CD14-positive monocyte (primary cell): Measurements from ENCODE around the gene BRIP1. TPM values are rescaled to one million over a fixed set of nuclear protein-coding genes. Genes with fewer than 3 reads are reported as not detected.

Experiments
- DNase-seq, 3 donors: peaks; one replicate each; pipeline ENCODE4 v3.0.0-alpha.2; 2011 to 2022
- H2AFZ ChIP-seq: 2 replicates; pipeline ENCODE4 v1.6.0; 2012; ENCODE audit warnings: mild to moderate bottlenecking, low read depth, low read length, inconsistent platforms; ENCODE audit not compliant: insufficient read depth, poor library complexity, severe bottlenecking
- H3K27ac ChIP-seq, 2 donors: 1 replicate in 1 of 2; 2 replicates in 1 of 2; pipeline ENCODE4 v1.5.1; 2012 to 2013; ENCODE audit warnings: low read length in 2 of 2, control low read depth in 1 of 2, inconsistent platforms in 1 of 2, low read depth in 1 of 2, mild to moderate bottlenecking in 1 of 2
- H3K27me3 ChIP-seq, 2 donors: one replicate each; pipeline versions ENCODE4 v1.6.0 to v1.6.1; 2011 to 2013; ENCODE audit warnings: low read length in 2 of 2; ENCODE audit not compliant: control insufficient read depth in 2 of 2, insufficient read depth in 2 of 2
- H3K36me3 ChIP-seq, 2 donors: replicated peaks in 1 of 2; 1 replicate in 1 of 2; 2 replicates in 1 of 2; pipeline versions ENCODE4 v1.5.1 to v1.6.1; 2012 to 2013; ENCODE audit warnings: low read length in 2 of 2, control low read depth in 1 of 2, inconsistent platforms in 1 of 2, mild to moderate bottlenecking in 1 of 2; ENCODE audit not compliant: insufficient read depth in 2 of 2, control insufficient read depth in 1 of 2
- H3K4me1 ChIP-seq, 2 donors: 1 replicate in 1 of 2; 2 replicates in 1 of 2; pipeline versions ENCODE4 v1.5.1 to v1.6.1; 2012 to 2013; ENCODE audit warnings: low read length in 2 of 2, control low read depth in 1 of 2, inconsistent platforms in 1 of 2, mild to moderate bottlenecking in 1 of 2, moderate library complexity in 1 of 2; ENCODE audit not compliant: insufficient read depth in 2 of 2, control insufficient read depth in 1 of 2
- H3K4me2 ChIP-seq: replicated peaks from 2 replicates; pipeline ENCODE3; 2012; ENCODE audit warnings: low read length, moderate library complexity, mild to moderate bottlenecking; ENCODE audit not compliant: poor library complexity, severe bottlenecking; ENCODE audit errors: extremely low read depth
- H3K4me3 ChIP-seq, 3 experiments: fragments of 200-600 bp in 1 of 3; sonication (generic) in 1 of 3; replicated peaks in 1 of 3; 1 replicate in 2 of 3; 2 replicates in 1 of 3; pipeline ENCODE4 v1.5.1; 2011 to 2013; ENCODE audit warnings: low read length in 3 of 3, mild to moderate bottlenecking in 3 of 3, control low read depth in 2 of 3, low read depth in 2 of 3, inconsistent platforms in 1 of 3, moderate library complexity in 1 of 3
- H3K79me2 ChIP-seq: 2 replicates; pipeline ENCODE4 v1.6.0; 2012; ENCODE audit warnings: mild to moderate bottlenecking, control low read depth, inconsistent platforms, low read length, moderate library complexity; ENCODE audit not compliant: insufficient read depth
- H3K9ac ChIP-seq: 2 replicates; pipeline ENCODE4 v1.6.0; 2017; ENCODE audit warnings: low read length, mild to moderate bottlenecking; ENCODE audit not compliant: insufficient read depth, poor library complexity, severe bottlenecking
- H3K9me3 ChIP-seq, 2 donors: replicated peaks in 1 of 2; 1 replicate in 1 of 2; 2 replicates in 1 of 2; pipeline versions ENCODE4 v1.5.1 to v1.6.1; 2012 to 2013; ENCODE audit warnings: low read length in 2 of 2, control low read depth in 1 of 2; ENCODE audit not compliant: control insufficient read depth in 1 of 2, insufficient read depth in 1 of 2
- H4K20me1 ChIP-seq: 2 replicates; pipeline ENCODE4 v1.6.0; 2012; ENCODE audit warnings: mild to moderate bottlenecking, low read length, control low read depth, moderate library complexity; ENCODE audit not compliant: insufficient read depth
- H3K27ac Mint-ChIP-seq, 7 donors: one replicate each; pipeline ENCODE4 v1.8.0; 2020; ENCODE audit warnings: mild to moderate bottlenecking in 7 of 7, mixed read lengths in 7 of 7, moderate library complexity in 6 of 7, inconsistent platforms in 2 of 7
- H3K27me3 Mint-ChIP-seq, 3 donors: one replicate each; pipeline ENCODE4 v1.8.0; 2021 to 2022; ENCODE audit warnings: low read depth in 3 of 3, mild to moderate bottlenecking in 3 of 3, mixed read lengths in 3 of 3, moderate library complexity in 3 of 3, inconsistent platforms in 1 of 3
- H3K36me3 Mint-ChIP-seq, 2 donors: one replicate each; pipeline ENCODE4 v1.8.0; 2020; ENCODE audit warnings: mixed read lengths in 2 of 2, inconsistent platforms in 1 of 2, mild to moderate bottlenecking in 1 of 2
- H3K4me1 Mint-ChIP-seq: one replicate; pipeline ENCODE4 v1.8.0; 2020; ENCODE audit warnings: mild to moderate bottlenecking, mixed read lengths
- H3K4me3 Mint-ChIP-seq, 2 donors: one replicate each; pipeline ENCODE4 v1.8.0; 2020; ENCODE audit warnings: mild to moderate bottlenecking in 2 of 2, mixed read lengths in 2 of 2, moderate library complexity in 1 of 2
- H3K9me3 Mint-ChIP-seq, 7 donors: one replicate each; pipeline ENCODE4 v1.8.0; 2020 to 2022; ENCODE audit warnings: mixed read lengths in 7 of 7, mild to moderate bottlenecking in 6 of 7, moderate library complexity in 6 of 7, inconsistent platforms in 2 of 7
- CTCF ChIP-seq: fragments of 200-600 bp; IDR thresholded peaks from one replicate; pipeline ENCODE4 v1.8.0; 2022; ENCODE audit warnings: antibody characterized with exemption, mild to moderate bottlenecking
- WGBS: methylation state at CpG from one replicate; pipeline ENCODE4 v1.1.5; 2013; ENCODE audit warnings: missing lambda C conversion rate; ENCODE audit not compliant: insufficient coverage; 5-methylcytosine and 5-hydroxymethylcytosine counted together
- intact Hi-C, 2 donors: fragments of 100-400 bp; cut with micrococcal nuclease; formaldehyde crosslinking; loops; one replicate each; pipeline versions ENCODE4 v1.15.0 to v1.15.1; 2023
- polyA plus RNA-seq, 3 donors: library from polyadenylated mRNA; depleted of rRNA in 1 of 3; unstranded in 2 of 3; stranded (reverse) in 1 of 3; fragments of 300-500 nt in 2 of 3; fragments of >200 nt in 1 of 3; fragmentation: Illumina TruSeq in 2 of 3; gene quantifications; 1 replicate in 2 of 3; 2 replicates in 1 of 3; pipeline ENCODE4 v1.2.3, GENCODE V29; 2012 to 2021

BRIP1 gene
- polyA plus RNA-seq, 3 donors, result 0.11 to 0.12 TPM; not detected in 1

GRCh38 chr17:61768405-61768804 lies 94.9 kb downstream of the BRIP1 start:
- no peak for TF ChIP-seq CTCF
- H3K27ac Mint-ChIP-seq, result no peak overlapping the region
- Histone ChIP-seq H3K9me3 (peaks cover 5 to 13% of the 10 kb centered on the region in 2 donors), H3K36me3 (peaks cover 2 to 24% of the 10 kb centered on the region in 2 donors), H4K20me1 (no peaks in the 10 kb centered on the region), H3K4me2 (no peak overlapping the region), H3K79me2 (no peaks in the 10 kb centered on the region), H3K27me3 (no peaks in the 10 kb centered on the region), H3K4me3 (no peak overlapping the region), H3K9ac (no peak overlapping the region), H3K4me1 (no peaks in the 10 kb centered on the region), H3K27ac (no peak overlapping the region), H2AFZ (no peak overlapping the region)
- peaks cover 35 to 48% of the 10 kb centered on the region in 2 donors for H3K36me3 Mint-ChIP-seq
- no peaks in the 10 kb centered on the region for H3K4me1 Mint-ChIP-seq
- no CpG with 5 or more reads among the region's 3 CpGs for whole genome bisulfite sequencing
- H3K4me3 Mint-ChIP-seq, result no peak overlapping the region
- intact Hi-C loops, result no loop called here
- no peaks in the 10 kb centered on the region for H3K27me3 Mint-ChIP-seq
- no peak for DNase-seq
- H3K9me3 Mint-ChIP-seq, result peaks cover 8 to 20% (median 19%) of the 10 kb centered on the region in 7 donors

- no peaks in the 10 kb centered on the region for H3K4me1 ChIP-seq
- H3K4me3 Mint-ChIP-seq, result no peak overlapping the region
- H3K9me3 ChIP-seq, result peaks cover 1 to 10% of the 10 kb centered on the region in 2 donors
- H2AFZ ChIP-seq, result no peak overlapping the region
- H3K27me3 Mint-ChIP-seq, result no peaks in the 10 kb centered on the region
- peaks cover 6 to 15% (median 9%) of the 10 kb centered on the region in 7 donors for H3K9me3 Mint-ChIP-seq
- H3K27me3 ChIP-seq, result no peaks in the 10 kb centered on the region
- TF ChIP-seq CTCF, result no peak
- no peak overlapping the region for H3K27ac ChIP-seq
- no peak overlapping the region for H3K9ac ChIP-seq
- H3K36me3 Mint-ChIP-seq, result peaks cover 38 to 50% of the 10 kb centered on the region in 2 donors
- no CpG with 5 or more reads among the region's 2 CpGs for WGBS
- no peak for DNase-seq
- intact Hi-C loops, result no loop called here
- no peaks in the 10 kb centered on the region for H3K4me1 Mint-ChIP-seq
- H3K4me3 ChIP-seq, result no peak overlapping the region
- no peak overlapping the region for H3K4me2 ChIP-seq
- no peak overlapping the region for H3K27ac Mint-ChIP-seq
- peaks cover 2 to 35% of the 10 kb centered on the region in 2 donors for H3K36me3 ChIP-seq
- H3K79me2 ChIP-seq, result no peaks in the 10 kb centered on the region
- H4K20me1 ChIP-seq, result no peaks in the 10 kb centered on the region
Observed at GRCh38 chr17:61766520-61766919, 96.8 kb downstream of the BRIP1 start.
